ENCODE results near the gene HSPA1A.

The HSPA1A gene

DNA sequence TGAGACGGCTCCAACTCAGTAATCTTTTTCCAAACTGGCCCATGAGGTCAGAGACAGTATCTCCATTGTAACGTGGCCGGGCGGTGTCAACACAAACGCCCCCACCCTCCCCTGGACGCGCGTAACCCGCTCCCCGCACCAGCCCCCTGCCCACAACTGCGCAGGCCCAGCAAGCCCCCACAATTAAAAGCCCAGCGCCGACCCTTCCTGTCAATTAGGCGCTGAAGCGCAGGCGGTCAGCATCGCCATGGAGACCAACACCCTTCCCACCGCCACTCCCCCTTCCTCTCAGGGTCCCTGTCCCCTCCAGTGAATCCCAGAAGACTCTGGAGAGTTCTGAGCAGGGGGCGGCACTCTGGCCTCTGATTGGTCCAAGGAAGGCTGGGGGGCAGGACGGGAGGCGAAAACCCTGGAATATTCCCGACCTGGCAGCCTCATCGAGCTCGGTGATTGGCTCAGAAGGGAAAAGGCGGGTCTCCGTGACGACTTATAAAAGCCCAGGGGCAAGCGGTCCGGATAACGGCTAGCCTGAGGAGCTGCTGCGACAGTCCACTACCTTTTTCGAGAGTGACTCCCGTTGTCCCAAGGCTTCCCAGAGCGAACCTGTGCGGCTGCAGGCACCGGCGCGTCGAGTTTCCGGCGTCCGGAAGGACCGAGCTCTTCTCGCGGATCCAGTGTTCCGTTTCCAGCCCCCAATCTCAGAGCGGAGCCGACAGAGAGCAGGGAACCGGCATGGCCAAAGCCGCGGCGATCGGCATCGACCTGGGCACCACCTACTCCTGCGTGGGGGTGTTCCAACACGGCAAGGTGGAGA, at the start of gene HSPA1A, which contains the start of gene HSPA1L:
Gene HSPA1A (plus strand): TSS at position 519 of the 814 bp plus-strand sequence. CDS start 214 bp downstream, at position 733.
Gene HSPA1L (minus strand): TSS at position 259 of the 814 bp plus-strand sequence. CDS start 3,311 bp downstream, outside the sequence.
- DNase-seq, result peak; percentile 94 to 99 (median 95)

DNA sequence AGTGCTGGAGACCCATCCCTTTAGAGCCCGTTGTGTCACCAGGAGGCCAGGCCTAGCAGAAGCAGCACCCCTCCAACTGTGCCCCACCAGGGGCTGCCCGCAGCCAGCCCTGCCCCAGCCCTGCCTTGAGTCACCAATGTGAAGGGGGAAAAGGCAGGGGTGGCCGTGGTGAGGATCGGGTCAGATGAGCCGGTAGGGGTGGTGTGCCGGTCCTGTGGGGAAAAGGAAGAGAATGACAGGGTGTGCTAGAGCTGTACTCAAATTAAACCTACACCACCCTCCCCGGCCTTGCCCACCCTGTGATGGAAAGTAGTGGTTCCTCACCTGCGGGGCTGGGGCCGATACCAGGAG, 49.8 kb upstream of the HSPA1A start:
- DNase-seq, result no peak

DNA sequence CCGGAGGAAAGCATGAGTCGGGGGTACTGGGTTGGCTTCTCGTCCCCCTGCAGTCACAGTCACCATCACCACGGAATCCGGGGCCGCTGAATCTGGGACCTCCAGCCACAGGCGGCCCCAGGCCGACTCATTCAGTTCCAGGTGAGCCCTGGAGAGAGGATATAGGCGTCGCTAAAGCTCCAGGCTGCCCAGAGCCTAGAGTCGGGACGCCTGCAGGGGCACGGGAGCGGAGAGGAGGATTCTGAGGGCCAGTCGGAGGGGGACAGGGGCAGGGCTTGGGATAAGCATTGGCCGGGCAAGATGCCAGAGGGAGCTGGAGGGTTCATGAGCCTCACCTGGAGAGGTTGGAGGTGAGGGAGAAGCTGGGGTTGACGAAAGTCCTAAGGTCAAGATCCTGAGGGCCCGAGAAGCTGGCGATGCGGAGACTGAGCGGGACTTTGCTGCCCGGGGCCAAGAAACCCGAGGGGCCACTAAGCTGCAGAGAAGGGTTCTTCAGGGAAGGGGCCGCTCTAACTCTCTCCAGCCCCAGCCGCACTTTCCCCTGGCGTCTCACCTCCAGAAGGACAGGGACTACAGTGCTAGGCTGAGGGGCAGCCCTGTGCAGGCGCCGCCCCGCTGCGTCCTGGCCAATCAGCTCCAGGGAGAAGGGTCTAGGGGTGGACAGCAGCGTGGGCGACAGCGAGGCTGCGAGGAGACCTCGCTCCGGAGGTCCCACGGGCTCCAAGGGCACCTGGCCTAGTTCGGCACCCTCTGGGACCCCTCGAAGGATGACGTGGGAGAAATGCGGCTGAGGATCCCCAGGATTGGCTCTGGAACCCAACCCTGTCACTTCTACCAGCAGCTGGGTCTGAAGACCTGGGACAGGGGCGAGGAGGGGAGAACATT, 49.2 kb upstream of the HSPA1A start:
- no peak for DNase-seq

DNA sequence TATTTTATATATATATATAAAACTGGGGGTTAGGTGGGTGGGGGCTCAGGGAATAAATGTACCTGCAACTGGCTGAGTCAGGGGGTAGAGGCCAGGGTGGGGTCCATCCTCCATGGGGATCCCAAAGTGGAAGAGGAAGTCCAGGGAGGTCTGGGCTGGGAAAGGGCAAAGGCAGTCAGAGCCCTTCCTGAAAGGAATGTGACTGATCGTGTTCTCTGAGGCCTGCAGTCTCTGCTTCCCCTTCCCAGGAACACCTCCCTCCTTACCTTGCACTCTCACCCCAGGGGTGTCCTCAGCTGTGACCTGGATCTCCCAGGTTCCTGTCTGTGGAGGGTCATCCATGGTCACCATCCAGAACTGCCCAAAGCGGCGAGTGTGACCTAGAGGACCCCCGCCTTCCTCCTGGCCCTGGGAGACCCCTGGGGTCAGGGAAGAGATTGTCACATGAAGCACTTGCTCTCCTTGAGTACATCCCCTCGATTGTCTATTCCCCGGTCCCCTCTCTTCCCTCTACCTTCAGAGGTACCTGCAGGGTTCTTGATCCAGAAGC, 48.2 kb upstream of the HSPA1A start:
- DNase-seq, result no peak

DNA sequence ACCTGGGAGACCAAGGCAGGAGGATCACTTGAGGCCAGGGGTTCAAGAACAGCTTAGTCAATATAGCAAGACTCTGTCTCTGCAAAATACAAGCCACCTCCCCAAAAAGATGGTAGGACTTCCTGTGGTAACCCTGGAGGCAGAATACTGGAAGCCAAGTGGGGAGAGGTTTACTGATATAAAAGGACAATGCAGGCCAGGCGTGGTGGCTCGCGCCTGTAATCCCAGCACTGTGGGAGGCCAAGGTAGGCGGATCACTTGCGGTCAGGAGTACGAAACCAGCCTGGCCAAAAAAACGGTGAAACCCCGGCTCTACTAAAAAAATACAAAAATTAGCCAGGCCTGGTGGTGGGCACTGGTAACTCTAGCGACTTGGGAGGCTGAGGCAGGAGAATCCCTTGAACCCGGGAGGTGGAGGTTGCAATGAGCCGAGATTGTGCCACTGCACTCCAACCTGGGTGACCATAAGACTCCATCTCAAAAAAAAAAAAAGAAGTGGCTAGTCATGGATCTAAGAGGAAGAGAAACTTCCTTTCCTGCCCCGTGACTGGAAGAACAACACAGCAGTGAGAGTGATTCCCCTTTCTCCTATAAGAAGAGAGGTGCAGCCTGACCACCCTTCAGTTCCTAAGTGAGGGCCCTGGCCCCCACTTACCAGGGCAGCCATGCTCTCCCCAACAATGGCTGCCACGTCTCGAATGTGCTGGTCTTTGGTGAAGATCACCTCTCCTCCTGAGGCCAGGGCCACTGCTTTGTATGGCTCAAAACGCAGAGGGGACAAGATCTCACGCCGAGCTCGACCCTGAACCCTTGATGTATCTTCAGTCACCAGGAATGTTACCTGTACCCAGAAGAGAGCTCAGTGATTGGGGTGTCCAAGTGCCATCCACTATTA, 46.7 kb upstream of the HSPA1A start:
- no peak for DNase-seq

DNA sequence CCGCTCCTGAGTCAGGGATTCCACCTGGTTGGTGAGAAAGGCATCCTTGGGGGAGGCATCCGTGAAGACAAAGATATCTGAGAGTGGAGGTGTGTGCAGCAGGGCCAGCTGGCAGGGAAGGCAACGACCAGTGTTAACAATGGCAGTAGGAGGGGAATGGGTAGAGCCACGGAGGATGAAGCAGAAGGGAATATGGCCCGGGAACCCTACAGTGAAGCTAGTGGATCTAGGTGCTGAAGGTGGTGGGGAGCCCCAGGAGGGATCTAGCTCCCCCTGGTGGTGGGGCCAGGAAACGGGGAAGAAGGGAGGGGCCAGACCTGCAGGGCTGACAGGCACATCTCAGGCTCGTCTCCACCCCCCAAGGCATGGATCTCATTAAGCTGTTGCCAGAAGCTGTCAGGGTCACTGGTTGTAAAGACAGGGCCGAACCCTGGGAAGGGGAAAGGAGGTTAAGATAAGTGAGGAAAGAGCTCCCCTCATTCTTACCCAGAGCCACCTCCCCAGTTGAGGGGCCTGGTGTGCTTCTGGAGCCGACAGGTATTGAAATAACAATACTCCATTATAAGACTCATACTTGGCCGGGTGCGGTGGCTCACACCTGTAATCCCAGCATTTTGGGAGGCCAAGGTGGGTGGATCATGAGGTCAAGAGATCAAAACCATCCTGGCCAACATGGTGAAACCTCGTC, 45.5 kb upstream of the HSPA1A start:
- peak; percentile 33 to 56 (median 46) for DNase-seq

DNA sequence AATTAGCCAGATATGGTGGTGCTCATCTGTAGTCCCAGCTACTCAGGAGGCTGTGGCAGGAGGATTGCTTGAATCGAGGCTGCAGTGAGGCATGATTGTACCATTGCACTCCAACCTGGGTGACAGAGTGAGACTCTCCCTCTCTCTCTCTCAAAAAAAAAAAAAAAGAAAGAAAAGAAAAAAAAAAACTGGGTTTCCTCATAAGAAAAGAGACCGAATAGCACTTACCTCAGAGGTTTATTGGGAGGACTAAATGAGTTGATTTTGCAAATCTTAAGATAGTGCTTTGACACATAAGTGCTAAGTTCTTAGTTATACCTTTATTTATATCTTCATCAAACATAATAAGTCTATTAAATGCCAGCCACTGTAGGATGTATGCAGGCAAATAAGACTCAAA, 44.5 kb upstream of the HSPA1A start:
- DNase-seq, result no peak

DNA sequence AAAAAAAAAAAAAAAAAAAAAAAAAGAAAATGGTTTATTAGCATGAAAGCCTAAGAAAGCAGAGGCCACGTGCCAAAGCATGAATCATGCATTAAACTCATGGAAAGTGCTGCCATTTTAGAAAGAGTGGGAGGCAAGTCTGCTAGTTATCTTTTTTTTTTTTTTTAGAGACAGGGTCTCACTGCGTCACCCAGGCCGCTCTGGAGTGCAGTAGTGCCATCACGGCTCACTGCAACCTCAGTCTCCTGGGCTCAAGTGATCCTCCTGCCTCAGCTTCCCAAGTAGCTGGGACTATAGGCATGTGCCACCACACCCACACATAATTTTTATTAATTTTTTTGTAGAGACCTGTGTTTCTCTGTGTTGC, 43.4 kb upstream of the HSPA1A start:
- DNase-seq, result no peak

DNA sequence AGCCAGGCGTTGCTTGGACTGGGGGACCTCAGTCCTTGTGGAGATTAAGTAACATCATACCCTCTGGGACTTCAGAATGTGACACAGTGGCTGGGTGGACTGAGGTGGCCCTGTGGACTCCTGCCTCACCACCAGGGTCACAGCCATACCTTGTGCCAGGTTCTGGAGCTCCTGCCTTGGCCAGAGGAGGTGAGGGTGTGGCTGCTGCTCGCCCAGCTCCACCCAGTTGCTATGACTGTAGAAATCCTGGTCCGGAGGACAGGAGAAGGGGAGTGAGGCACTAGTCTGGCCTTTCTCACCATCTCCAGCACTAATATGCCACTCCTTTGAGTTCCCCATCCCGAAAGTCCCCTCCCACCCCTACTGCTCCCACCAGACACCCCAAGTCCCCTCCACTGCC, 40.2 kb upstream of the HSPA1A start:
- DNase-seq, result no peak

DNA sequence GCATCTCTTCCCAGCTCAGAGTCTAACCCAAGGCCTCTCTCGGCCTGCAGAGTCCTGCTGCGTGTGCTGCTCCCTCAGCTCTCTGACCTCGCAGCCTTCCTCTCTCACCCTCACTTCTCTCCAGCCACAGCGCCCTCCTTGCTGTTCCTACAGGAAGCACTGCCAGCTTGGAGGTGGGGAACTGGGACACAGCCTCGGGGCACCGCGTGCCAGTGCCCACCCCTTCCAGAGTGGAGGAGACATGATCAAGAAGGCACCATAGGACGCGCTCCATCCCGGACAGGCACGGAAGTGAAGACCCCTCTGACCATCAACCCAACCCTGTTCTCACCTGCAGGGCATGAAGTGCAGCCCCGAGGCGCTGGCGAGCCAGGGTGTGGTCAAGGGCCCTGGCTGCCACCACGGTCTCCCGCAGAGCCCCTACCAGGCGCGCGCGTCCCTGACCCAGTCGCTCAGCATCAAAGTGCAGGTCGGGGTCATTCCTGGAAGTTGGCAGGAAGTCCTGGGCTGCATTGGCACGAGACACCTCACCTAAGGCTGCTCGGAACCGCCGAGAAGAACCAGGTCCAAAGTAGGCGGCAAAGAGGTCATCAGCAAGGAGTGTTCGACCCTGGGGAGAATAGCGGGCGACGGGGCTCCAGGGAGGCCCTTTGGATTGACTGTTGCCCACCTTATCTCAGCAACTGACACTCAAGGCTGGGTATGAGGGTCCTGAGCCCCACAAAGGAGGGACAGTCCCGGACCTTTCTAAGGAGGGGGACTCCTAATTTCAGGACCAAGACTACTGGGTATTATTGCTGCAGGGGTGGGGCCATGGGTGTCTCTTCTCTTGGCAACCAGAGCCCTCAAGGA, 39.5 kb upstream of the HSPA1A start:
- no peak for DNase-seq

DNA sequence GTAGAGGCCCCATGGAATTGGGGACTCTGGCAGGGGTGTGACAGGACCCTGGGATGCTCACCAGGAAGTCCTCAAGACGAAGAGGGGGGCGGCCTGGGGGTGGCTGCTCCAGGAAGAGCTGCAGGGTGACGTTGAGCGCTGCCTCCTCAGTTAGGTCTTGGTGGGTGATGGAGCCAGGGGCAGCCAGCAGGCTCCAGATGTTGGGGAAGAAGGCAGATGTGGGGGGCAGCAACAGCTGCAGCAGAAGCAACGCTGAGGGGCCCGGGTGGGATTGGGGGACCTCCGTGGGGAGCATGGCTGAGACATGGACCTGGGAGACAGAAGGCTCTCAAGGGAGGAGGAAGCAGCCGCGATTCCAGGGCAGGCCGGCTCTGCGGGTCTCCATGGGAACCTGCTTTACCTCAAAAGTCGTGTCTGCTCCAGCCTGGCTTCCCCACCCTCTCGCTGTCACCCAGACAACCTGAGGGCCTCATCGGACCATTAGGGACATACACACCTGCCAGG, 38.8 kb upstream of the HSPA1A start:
- DNase-seq, result peak in 1 of 3 experiments; percentile 33

DNA sequence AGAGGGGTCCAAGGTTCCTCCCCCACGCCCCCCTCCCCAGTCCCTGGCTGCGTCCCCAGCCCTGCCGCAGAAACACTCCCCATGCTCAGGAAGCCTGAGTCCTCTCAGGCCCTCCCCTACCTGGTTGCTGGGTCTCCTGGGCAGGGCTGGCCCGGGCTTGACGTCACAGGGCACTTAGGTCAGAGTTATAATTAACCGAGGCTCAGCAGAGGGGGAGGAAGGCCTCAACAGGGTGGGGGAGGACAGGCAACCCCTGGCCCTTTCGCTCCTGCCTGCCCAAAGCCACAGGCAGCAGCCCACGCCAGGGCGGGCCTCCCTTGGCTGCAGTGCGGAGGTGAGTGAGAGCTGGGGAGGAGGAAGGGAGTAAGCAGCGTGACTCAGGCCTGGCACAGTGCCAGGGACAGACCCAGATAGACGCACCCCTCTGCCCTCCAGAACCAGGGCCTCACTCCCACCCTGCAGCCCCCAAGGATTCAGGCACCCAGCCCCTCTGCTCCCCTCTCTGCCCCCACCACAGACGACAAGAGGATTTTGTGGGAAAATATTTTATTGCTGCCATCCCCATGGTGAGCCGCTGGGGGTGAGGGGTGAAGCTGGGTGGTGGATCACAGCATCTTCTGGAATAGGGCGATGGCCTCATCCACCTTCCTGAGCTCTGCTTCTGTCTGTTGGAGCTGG, 38.2 kb upstream of the HSPA1A start, which contains the start of gene VWA7:
Gene VWA7 (minus strand): TSS at position 340 of the 678 bp plus-strand sequence. CDS start 549 bp downstream, outside the sequence.
- peak; percentile 33 to 89 (median 80) for DNase-seq

DNA sequence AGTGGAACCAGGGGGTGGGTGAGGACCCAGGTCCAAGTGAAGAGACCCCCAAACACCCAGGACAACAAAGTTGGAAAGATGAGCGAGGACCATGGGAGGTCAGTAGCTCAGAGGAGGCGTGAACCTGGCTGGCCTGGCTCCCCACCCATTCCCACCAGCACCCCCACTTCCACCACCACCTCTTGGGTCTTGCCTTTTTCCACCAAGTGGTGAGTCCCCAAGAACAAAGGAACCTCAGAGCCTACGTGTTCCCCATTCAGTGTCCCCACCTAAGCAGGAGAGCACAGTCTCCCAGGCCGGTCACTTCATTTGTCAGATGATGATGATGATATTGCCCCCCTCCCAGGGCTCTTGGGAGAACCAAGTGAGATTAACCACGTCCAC, 37.7 kb upstream of the HSPA1A start:
- no peak for DNase-seq

DNA sequence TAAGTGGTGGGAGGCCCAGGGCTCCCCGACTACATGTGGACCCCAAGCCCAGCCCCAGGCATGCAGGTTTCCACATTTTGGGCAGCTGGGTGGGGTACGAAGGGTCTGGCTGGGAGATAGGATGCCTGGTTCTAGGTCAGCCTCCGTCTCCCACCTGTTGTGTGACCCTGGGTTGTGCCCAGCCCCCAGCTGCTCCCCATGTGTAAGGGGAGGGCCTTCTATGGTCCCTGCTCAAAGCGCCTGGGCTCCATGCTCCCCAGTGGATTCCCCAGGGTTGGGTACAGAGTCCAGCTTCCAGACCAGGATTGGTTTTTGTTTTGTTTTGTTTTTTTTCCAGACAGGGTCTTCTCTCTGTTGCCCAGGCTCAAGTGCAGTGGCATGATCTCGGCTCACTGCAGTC, 37.1 kb upstream of the HSPA1A start:
- no peak for DNase-seq

DNA sequence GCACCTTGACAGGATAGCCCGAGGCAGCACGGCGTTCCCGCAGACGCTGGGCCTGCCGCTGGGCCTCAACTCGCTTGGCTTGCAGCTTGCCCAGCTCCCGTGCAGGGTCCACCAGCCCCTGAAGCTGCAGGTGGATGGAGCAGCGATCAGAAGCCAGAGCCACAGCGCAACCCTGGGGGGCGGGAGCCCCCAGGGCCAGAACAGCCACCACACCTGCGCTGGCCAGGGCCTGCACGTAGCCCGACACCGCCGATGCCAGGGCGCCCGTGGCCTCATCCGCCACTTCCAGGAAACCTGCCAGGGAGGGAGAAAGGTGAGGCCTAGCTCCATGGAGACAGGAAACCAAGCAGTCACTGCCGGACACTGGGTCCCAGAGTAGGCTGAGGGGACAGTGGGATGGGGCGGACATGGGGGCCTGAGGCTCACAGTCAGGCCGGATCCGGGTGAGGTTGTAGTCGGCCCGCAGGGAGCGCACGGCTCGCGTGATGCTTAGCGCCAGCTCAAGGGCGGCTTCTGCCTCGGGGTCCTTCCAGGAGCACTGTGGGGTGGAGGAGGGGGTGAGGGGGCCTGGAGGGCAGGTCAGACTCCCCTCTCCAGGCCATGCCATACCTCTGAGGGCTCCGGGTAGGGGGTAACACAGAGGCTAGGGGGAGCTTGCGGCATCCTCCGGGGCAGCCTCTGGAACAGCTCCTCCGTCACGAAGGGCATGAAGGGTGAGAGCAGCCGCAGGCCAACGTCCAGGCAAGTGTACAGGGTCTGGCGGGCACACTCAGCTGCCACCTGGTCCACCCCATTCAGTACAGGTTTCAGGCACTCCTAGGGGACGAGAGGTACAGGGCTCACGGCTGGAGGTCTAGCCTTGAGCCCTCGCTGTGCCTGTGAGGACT, 36.1 kb upstream of the HSPA1A start:
- no peak for DNase-seq

DNA sequence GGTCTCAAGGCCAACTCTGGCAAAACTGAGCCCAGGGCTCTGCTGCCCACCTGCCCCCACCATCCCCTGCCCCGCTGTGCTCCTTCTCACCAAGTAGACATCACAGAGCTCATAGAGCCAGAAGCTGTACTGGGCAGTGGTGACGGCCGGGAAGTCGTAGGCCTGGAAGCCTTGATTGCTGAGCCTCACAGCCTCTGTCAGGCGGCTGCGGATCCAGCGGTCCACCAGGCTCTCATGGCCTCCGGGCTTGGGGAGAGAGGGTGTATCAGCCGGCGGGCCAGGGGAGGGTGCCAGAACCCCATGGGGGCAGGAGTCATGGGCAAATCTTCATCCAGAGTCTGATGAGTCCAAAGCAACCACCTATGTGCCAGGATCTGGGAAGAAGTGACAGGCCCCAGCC, 35.4 kb upstream of the HSPA1A start:
- DNase-seq, result no peak

DNA sequence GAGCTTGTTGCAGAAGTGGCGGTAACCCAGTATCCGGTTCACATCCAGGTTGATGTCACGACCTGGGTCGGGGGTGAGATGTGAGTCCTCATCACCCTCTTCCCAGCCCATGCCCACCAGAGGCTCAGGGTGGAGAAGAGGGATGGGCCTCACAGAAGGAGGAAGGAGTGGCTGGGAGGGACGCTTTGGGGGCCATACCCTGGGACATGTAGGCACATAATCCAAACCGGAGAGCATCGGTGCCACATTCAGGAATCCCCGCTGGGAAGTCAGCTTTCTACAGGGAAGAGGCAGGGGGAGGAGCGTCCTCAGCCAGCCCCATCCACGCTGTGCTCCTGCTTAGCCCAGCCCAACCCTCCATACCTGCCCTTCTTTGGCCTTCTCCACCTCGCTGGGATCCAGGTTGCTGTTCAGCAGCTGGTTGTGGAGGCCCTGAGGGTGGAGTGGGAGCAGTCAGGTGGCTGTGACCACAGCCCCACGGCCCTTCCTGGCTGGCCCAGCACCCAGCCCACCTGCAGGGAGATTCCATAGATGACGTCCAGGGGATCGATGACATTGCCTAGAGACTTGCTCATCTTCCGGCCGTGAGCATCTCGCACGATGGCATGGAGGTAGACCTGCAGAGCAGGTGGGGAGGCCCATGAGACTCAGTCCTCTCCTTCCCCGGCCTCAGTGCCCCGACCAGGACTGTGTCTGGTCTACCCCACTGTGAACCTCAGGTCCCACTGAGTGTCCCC, 34.7 kb upstream of the HSPA1A start:
- no peak for DNase-seq
